ENCODE results near the gene PFN1. TPM values are rescaled to one million over a fixed set of nuclear protein-coding genes. Genes with fewer than 3 reads are reported as not detected.
"Not testable (repeated sequence)": the region's sequence is repeated elsewhere in the genome, so short reads cannot be mapped to it uniquely, and the experiment has no call there.

The PFN1 gene
- total RNA-seq, 1 donor = 507 TPM

GRCh38 chr17:4931963-4932362 lies 16.4 kb downstream of the PFN1 start, which contains the start of gene GP1BA:
GP1BA (plus strand) TSS chr17:4932277; CDS start chr17:4932605, 328 bp downstream.
- TF ChIP-seq, protein P1, sequence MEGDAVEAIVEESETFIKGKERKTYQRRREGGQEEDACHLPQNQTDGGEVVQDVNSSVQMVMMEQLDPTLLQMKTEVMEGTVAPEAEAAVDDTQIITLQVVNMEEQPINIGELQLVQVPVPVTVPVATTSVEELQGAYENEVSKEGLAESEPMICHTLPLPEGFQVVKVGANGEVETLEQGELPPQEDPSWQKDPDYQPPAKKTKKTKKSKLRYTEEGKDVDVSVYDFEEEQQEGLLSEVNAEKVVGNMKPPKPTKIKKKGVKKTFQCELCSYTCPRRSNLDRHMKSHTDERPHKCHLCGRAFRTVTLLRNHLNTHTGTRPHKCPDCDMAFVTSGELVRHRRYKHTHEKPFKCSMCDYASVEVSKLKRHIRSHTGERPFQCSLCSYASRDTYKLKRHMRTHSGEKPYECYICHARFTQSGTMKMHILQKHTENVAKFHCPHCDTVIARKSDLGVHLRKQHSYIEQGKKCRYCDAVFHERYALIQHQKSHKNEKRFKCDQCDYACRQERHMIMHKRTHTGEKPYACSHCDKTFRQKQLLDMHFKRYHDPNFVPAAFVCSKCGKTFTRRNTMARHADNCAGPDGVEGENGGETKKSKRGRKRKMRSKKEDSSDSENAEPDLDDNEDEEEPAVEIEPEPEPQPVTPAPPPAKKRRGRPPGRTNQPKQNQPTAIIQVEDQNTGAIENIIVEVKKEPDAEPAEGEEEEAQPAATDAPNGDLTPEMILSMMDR (IDR thresholded peaks at IDR 0.05; ENCODE audit: insufficient read depth, low read length) = no peak
- no peak within 1 kb of the TSS for H3K4me3 ChIP-seq (ENCODE audit: low read depth, low read length)
- DNase-seq (ENCODE audit: low read depth) = no peak

- TF ChIP-seq, protein P1 (IDR thresholded peaks at IDR 0.05; ENCODE audit: insufficient read depth, low read length) = no peak
Observed at GRCh38 chr17:4928881-4929280, 19.4 kb downstream of the PFN1 start.

DNA sequence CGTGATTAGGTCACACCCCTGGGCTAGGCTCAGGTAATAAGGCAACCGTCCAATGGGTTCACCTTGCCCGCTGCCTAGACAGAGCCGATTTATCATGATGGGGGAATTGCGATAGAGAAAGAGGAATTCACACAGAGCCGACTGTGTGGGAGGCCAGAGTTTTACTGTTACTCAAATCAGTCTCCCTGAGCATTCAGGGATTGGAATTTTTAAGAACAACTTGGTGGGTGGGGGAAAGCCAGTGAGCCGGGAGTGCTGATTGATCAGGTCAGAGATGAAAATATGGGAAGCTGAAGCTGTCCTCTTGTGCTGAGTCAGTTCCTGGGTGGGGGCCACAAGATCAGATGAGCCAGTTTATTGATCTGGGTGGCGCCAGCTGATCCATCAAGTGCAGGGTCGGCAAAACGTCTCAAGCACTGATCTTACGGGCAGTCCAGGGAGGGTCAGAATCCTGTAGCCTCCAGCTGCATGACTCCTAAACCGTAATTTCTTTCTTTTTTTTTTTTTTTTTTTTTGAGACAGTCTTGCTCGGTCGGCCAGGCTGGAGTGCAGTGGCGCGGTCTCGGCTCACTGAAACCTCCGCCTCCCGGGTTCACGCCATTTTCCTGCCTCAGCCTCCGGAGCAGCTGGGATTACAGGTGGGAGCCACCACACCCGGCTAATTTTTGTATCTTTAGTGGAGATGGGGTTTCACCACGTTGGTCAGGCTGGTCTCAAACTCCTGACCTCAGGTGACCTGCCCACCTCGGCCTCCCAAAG lies 21.6 kb downstream of the PFN1 start:
- not testable (repeated sequence) for DNase-seq (ENCODE audit: low read depth); H3K4me3 ChIP-seq (ENCODE audit: low read depth, low read length)

More at GRCh38 chr17:4928881-4929280, 19.4 kb downstream of the PFN1 start:
- no peak overlapping the region for H3K4me3 ChIP-seq (ENCODE audit: low read depth, low read length)
- DNase-seq (ENCODE audit: low read depth) = no peak

- no peak overlapping the region for H3K4me3 ChIP-seq (ENCODE audit: low read depth, low read length)
- TF ChIP-seq, protein P1 (IDR thresholded peaks at IDR 0.05; ENCODE audit: insufficient read depth, low read length) = no peak
- DNase-seq (ENCODE audit: low read depth) = no peak
Observed at GRCh38 chr17:4921320-4921719, 27.0 kb downstream of the PFN1 start.

DNA sequence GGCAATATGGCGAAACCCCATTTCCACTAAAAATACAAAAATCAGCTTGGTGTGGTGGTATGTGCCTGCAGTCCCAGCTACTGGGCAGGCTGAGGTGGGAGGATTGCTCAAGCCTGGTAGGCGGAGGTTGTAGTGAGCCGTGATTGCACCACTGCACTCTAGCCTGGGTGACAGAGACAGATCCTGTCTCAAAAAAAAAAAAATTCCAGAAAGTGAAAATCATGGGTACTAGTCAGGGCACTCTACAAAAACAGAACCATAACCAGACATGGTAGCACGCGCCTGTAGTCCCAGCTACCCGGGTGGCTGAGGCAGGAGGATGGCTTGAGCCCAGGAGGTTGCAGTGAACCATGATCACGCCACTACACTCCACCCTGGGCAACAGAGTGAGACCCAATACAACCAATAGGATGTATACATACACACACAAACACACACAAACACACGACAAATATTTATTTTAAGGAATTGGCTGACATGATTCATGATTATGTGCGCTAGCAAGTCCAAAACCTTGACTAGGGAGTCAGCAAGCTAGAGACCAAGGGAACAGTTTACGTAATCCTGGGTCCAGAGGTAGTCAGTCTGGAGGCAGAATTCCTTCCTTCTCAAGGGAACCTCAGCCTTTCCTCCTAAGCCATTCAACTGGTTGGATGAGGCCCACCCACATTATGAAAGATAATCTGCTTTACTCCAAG lies 27.8 kb downstream of the PFN1 start:
- TF ChIP-seq, protein P1 (IDR thresholded peaks at IDR 0.05; ENCODE audit: insufficient read depth, low read length) = no peak
- no peak overlapping the region for H3K4me3 ChIP-seq (ENCODE audit: low read depth, low read length)
- DNase-seq (ENCODE audit: low read depth) = peak; percentile 18

DNA sequence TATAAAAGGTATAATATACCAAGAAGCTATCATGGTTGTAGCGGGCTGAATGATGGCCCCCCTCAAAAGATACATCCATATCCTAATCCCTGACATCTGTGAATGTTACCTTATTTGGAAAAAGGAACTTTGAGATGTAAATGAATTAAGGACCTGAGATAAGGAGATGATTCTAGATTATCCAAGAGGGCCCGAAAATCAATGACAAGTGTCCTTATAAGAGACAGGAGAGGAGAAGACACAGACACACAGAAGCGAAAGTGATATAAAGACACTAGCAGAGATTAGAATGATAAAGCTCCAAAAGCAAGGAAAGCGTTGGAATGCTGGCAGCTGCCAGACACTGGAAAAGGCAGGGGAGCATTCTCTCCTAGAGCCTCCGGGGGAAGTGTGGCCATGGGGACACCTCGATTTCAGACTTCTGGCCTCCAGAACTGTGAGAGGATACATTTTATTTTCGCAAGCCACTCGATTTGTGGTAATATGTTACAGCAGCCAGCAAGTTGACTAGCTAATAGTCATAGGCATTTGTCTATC lies 28.8 kb downstream of the PFN1 start:
- H3K4me3 ChIP-seq (ENCODE audit: low read depth, low read length) = no peak overlapping the region
- TF ChIP-seq, protein P1 (IDR thresholded peaks at IDR 0.05; ENCODE audit: insufficient read depth, low read length) = no peak
- no peak for DNase-seq (ENCODE audit: low read depth)

- not testable (repeated sequence) for DNase-seq (ENCODE audit: low read depth); H3K4me3 ChIP-seq (ENCODE audit: low read depth, low read length)
Observed at GRCh38 chr17:4914551-4914950, 33.8 kb downstream of the PFN1 start.

Data from fibroblast of the aortic adventitia (primary cell).